Left forelimb (tissue), 1 donor: ENCODE measurements around the gene MAMDC2.

Experiments
- DNase-seq: peaks from one replicate; pipeline ENCODE4 v3.0.0-alpha.2; 2018; ENCODE audit warnings: low spot score

The MAMDC2 gene

DNA sequence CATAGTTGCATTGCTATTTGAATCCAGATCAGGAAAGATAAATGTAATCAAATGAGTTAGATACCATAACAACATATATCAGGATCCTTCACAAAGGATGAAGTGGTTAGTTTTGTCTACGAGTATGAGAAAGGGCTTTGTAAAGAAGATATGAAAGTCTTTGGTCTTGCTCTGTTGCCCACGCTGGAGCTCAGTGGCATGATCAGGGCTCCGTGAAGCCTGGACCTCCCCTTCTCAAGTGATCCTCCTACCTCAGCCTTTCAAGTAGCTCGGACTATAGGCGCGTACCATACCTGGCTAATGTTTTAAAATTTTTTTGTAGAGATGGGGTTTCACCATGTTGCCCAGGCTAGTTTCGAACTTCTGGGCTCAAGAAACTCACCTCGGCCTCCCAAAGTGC is 217.0 kb downstream of the MAMDC2 start:
- DNase-seq = no peak

DNA sequence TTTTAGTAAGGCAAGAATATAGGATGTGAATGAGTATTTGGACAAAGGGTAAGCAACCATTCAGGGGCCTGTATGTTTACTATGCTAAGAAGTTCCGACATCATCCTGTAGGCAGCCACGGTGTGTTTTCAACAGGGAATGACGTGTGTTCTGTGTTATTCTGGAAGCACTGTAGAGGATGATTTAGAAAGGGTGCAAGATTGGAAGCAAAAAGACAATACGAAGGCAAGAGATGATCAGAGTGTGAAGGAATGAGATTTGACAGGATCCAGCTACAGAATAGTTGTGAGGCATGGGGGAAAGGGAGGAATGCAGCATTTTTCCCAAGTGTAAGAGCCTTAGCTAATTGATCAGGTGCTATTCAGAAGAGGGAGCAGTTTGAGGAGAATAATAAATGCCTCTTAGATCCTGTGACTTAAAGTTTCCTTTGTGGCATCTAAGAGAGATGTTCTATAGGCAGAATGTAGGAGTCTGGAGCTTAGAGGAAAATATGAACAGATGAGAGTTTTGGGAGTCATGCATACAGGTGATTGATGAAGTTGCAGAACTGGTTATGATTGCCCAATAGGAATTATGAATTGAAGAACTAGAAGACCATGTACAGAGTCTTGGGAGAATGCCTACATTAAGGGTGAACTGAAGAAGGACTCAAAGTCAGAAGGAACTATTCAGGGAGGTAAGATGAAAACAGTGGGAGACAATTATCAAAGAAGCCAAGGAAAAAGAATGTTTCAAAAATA is 217.7 kb downstream of the MAMDC2 start:
- DNase-seq = no peak

- no peak for DNase-seq
These were observed 218.7 kb downstream of the MAMDC2 start for GRCh38 chr9:70262366-70262765.

DNA sequence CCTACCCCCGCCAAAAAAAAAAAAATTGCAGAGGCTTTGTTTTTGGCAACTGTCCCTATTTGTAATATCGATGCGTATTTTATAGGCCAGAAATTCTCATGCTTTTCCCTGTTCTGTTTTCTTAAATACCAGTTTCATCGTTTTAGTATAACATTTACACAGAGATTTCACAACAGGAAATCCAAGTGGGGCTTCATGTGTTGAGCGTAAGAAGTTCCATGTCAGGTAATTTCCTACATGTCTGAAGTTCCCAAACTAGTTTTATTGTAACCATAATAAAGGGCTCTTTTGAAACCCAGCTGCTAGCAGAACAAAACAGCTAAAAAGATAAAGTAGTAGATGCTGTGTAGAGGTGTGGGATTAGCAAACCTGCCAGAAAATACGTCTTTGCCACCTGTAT is 219.3 kb downstream of the MAMDC2 start:
- no peak for DNase-seq

DNA sequence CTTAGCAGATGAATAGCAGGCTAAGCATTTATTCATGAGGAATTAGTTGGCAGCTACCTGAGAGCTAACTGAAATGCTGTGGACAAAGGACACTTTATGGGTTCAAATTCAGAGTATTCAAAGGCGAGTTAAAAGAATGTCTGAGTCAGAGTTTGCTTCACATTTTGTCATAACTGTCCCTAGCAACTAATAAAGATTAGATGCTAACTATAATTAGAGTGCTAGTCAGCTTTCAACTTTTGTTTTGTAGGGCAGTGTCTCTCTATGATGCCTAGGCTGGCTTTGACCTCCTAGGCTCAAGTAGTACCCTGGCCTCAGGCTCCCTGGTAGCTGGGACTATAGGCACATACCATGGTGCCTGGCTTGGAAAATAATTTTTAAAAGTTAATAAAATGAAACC is 219.8 kb downstream of the MAMDC2 start:
- DNase-seq = no peak
